DMS153 (cell line): ENCODE results near the gene LDLRAD4.

Experiments
- DNase-seq: peaks from one replicate; lab custom pipeline; 2025; lab: John Stamatoyannopoulos, UW

The LDLRAD4 gene

DNA sequence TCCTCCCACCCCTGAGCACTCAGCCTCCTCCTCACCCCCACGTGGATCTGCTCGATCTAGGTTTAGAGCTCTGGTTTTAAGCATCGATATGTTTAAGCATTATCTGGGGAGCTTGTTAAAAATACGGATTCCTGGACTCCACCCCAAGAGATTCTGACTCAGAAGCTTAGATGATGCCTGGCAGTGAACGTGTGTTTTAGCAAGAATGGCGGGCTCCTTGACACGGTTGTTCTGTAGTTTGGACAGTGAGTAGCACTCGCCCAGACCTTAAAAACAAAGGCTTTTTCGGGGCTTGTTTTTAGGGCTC lies 47.3 kb downstream of the LDLRAD4 start:
- no peak for DNase-seq

DNA sequence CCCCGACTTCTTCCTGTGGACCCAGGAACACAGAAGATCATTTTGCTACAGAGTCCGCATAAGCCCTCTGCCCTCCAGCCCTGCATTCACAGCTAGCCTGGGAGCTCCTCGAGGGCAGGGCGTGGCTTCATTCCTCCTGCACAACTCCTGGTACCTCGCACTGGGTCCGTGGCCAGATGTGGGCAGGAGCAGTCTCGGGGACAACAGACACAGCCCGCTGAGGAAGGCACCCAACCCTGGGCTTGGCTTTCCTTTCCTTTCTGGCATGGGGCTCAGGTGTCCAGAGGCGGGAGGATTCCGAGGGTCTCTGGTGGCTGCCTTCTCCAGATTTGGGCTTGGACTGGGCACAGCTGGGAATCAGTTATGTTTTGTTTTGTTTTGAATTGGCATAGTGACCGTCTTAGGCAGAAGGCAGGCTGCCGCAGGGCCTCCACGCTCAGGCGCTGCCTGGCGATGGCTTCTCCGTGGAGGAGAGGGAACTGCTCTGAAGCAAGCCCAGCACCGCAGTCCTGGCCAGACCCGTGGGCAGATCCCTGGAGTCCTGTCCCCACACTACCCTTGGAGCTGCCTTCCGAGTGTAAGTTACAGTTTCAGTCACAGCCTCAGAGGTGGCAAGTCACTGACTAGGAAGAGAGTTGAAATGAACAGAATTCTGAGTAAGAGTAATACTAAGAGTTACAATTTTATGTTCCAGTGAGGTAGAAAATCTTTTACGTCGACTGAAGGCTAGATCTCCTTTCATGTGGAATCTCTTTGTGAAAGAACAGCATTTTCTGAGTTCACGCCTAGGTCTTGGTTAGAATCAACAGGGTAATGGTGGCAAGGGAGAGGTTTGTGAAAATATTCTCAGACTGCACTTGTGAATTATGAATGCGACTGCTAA lies 47.9 kb downstream of the LDLRAD4 start:
- DNase-seq, result no peak

DNA sequence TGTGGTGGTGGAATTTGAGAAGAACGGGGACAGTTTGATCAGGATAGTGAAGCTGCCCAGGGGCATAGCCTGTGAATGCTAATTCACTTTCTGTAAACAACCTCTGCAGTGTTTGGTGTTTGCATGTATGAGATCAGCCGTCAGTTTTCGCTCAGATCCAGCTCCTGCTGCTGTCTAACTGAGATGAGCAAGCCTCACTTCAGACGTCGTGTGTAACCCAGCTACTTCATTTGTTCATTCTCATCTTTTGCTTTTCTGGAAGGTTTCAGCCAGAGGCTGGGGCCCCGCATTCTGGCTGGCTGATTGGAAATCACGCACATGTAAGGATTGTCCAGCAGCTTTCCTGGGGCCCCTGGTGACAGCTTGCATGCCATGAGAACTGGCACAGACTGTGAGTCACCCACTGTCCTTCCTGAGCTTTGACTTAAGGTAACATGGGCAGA lies 48.9 kb downstream of the LDLRAD4 start:
- DNase-seq, result no peak

- DNase-seq, result no peak
These were observed 49.8 kb downstream of the LDLRAD4 start for GRCh38 chr18:13268158-13269012.

GRCh38 chr18:13269013-13269280 lies 50.4 kb downstream of the LDLRAD4 start:
- DNase-seq, result no peak

GRCh38 chr18:13269521-13270011 lies 51.0 kb downstream of the LDLRAD4 start:
- no peak for DNase-seq

DNA sequence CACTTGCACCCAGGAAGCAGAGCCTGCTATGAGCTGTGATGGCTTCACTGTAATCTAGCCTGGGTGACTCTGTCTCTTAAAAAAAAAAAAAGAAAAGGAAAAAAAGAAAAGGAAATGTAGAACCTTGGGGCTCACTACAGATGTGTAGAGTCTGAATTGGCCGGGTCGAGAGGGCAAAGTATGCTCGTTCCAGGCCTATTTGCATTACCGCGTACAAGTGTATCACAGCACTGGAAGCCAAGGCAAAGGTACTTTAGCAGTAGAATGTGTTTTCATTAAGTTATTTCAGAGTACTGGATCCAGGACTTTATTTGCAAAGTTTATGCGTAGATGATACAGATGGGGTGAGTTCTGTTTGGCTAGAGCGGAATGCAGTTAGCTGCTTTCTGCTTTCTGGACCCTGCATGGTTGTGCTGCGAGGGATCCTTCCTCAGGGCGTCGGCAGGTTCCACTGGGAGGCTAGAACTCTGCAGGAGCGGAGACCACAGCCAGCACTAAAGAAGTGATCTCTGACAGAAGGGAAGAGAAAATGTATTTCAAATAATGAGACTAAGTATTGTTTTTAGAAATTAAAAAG lies 51.8 kb downstream of the LDLRAD4 start:
- DNase-seq, result no peak

DNA sequence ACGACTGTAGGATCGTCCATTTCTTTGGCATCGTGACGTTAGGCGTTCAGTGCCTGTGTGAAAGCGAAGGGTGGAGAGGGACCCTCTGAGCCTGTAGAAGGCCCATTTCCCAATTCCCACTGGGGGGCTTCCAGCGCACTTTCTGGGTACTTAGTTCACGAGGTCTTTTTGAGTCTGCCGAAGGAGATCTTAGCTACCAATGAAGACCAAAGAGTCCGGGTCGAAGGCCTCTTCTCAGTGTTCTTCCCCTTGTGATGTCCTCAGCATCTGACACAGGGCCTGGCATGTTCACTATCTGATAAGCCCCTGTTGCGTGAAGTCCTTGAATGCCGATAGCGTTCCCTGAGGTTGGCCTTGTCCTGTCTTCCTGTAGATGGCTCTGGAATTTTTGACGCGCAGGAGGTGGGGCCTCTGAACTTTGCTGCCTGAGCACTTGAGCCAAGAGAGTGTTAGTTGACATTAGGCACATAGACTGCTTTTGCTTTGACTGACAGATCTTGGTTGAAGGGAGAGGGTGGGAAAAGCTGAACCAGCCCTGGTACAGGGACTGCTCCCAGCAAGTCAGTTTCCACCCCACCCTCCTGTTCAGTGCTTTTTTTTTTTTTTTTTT lies 52.8 kb downstream of the LDLRAD4 start:
- DNase-seq, result no peak

GRCh38 chr18:13272416-13272815 lies 53.9 kb downstream of the LDLRAD4 start:
- DNase-seq, result no peak

- no peak for DNase-seq
These were observed 55.2 kb downstream of the LDLRAD4 start for GRCh38 chr18:13273800-13274199.

- DNase-seq, result no peak
These were observed 56.5 kb downstream of the LDLRAD4 start for GRCh38 chr18:13275075-13275474.

GRCh38 chr18:13276530-13277520 lies 58.3 kb downstream of the LDLRAD4 start:
- DNase-seq, result no peak

DNA sequence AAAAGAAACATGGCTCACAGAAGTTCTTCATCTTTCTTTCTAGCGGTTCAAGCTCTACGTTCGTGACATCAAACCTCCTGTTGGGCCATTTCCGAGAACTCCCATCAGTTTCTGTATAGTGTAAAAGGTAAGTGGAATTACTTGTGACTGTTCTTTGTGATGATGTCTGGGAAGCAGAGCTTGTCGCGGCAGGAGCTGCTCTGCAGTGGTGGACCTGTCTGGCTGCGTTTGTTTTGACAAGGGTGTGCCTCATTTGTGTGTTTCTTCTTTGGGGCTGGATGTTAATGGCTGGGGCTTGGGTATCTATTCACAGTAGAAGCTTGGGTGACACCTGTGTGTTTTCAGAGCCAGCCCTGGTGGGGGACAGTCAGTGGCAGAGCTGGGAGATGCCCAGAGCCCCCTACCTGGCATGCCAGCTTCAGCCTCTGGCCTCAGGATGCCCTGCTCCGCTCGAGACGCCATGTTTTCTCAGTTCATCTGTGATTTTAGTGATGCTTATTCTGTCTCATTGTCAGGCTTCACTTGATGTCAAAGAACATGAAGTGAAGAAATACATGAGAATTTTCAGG lies 59.6 kb downstream of the LDLRAD4 start:
- no peak for DNase-seq

DNA sequence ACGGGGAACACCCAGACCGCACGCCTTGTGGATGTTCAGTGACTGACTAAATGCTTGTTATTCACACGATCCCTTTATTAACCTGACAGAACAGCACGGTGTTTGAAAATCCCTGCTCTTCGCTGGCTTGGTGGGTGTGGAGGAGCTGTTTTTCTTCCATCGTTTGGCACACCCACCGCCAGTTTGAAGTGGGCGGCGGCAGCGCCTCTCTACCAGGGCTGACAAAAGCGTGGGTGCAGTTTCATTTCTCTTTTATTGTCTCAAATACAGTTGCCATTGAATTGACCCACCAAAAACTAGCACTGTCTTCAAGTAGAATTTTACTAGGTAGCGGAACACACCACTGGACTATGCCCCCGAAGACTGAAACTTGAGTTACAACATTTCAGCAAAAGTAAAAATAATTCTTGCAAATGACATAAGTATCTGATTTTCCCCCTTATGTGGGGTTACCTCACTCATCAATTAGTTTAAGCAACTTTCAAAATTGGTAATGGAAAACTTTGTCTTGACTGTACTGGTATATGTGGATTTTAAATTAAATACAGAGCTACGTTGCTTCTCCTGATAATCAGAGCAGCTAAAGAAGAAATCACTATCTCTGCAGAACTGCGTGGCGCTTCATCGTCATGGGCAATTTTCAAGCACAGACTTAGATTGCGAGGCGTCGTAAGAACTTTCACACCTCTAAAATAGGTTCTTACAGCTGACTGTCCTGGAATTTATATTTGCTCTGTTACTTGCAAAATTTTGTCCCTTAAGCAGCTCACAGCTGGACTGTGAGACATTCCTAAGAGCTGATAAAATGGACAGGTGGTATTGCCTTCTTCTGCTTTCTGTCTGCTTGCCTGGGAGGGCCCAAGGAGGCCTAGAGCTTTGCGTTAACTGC lies 60.9 kb downstream of the LDLRAD4 start:
- DNase-seq, result no peak

GRCh38 chr18:13280070-13280795 lies 61.7 kb downstream of the LDLRAD4 start:
- DNase-seq, result no peak

- no peak for DNase-seq
These were observed 62.8 kb downstream of the LDLRAD4 start for GRCh38 chr18:13281406-13281805.

DNA sequence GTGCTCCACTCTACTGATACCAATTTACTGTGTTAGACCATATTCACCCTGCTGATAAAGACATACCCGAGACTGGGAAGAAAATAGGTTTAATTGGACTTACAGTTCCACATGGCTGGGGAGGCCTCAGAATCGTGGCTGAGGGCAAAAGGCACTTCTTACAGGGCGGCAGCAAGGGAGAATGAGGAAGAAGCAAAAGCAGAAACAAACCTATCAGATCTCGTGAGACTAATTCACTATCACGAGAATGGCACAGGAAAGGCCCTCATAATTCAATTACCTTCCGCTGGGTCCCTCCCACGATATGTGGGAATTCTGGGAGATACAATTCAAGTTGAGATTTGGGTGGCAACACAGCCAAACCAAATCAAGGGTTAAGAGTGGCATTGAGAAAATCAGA lies 65.2 kb downstream of the LDLRAD4 start:
- DNase-seq, result no peak

DNA sequence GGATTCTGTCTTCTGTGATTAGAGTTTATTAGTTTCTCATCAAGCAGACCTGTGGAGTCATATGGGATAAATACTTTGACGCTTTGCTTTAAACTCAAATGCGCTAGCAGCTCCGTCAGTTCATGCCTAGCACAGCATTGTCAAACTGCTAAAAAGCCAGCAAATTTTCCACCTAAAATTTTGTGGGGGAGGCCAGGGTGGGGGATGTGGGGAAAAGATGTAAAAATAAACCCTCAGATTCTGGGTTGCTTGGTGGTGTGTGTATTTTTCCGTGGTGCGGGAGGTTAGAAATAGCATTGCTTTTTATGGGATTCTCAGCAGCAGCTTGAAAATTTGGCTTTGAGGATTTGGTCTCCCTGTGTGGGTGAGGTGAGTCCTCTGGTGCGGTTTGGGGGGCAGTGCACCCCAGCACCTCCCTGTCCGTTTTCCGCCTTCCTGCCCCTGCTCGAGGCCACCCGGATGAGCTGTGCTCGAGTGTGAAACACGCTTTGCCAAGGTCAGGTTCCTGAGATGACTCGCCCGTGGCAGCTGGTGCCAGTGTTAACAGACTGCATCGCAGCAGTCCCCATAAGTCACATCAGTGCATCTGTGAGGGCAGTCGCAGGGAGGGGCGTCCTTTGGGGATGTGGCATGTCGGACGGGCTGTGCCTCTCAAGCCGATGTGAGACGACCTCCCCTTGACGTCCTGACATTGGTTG lies 65.9 kb downstream of the LDLRAD4 start:
- DNase-seq, result no peak

- DNase-seq, result no peak
These were observed 67.3 kb downstream of the LDLRAD4 start for GRCh38 chr18:13285874-13286273.
